GM18951 (cell line): ENCODE measurements around the gene ABHD17C.

Experiments
- POLR2A ChIP-seq: IDR thresholded peaks from 4 replicates; pipeline ENCODE4 v1.6.1; 2011; ENCODE audit warnings: mild to moderate bottlenecking; ENCODE audit not compliant: insufficient read length, insufficient read depth; ENCODE audit errors: extremely low read depth
- in situ Hi-C: fragments of 300-500 bp; cut with MboI; formaldehyde crosslinking; loops from one replicate; pipeline ENCODE4 v1.12.0; 2022; ENCODE audit warnings: low sequenced_read_pairs, mixed read lengths, inconsistent platforms; ENCODE audit not compliant: unreplicated experiment

The ABHD17C gene

DNA sequence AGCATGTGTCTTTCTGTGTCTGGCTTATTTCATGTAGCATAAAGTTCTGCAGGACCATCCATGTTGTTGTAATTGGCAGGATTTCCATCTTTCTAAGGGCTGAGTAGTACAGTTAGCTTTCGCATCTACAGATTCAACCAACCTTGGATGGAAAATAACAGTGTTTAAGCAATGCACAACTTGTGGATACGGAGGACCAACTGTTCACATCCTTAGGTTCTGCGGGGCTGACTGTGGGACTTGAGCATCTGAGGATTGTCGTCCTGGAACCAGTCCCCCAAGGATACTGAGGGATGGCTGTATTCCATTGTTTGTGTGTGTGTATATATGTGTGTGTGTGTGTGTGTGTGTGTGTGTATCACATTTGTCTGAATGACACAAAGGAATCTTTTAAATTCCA is 27.7 kb downstream of the ABHD17C start:
- no peak for TF ChIP-seq POLR2A
- in situ Hi-C loops, result no loop called here

DNA sequence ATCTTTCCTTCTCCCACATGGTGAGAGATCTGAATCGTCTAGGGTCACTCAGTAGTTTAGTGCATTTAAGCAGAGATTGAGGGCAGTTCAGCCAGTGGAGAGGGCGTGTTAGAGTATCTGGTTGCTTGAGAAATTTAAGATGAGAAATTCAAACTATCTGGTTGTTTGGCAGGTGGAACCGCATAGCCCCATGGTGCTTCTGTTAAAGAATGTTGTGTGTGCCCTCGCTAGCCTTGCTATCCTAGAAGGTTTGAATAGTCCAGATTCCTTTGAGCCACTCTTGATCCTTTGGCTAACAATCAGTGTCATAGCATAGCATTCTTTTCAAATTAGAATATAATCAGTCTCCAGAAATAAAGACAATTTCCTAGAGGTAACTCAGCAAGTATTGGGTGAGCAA is 32.1 kb downstream of the ABHD17C start:
- in situ Hi-C loops, result no loop called here
- TF ChIP-seq POLR2A, result no peak

- in situ Hi-C loops, result no loop called here
- no peak for TF ChIP-seq POLR2A
Measured at GRCh38 chr15:80727596-80727995, 32.5 kb downstream of the ABHD17C start.

GRCh38 chr15:80730387-80730786 is 35.3 kb downstream of the ABHD17C start:
- TF ChIP-seq POLR2A, result no peak
- in situ Hi-C loops, result no loop called here

- no peak for TF ChIP-seq POLR2A
- in situ Hi-C loops, result no loop called here
Measured at GRCh38 chr15:80730926-80731325, 35.8 kb downstream of the ABHD17C start.

GRCh38 chr15:80732167-80732566 is 37.1 kb downstream of the ABHD17C start:
- in situ Hi-C loops, result no loop called here
- no peak for TF ChIP-seq POLR2A

DNA sequence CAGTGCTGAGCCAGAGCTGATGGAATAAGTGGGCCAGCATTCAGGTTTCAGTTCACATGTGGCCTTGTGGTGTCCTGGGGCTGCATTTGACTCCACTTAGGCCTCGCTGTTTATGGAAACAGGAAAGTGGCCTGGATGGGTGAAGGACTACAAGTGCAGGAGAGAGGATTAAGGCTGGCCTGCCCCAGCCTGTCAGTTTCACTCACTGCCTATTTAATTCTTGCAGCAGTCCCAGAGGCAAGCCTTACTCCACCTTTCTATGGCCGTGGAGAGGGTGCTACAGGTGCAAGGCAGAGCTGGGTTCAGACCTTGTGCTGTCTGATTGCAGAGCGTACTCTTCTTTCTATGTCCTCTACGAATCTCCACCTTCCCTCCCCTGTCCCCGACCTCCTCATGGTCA is 37.7 kb downstream of the ABHD17C start:
- no peak for TF ChIP-seq POLR2A
- in situ Hi-C loops, result no loop called here

- TF ChIP-seq POLR2A, result no peak
- in situ Hi-C loops, result no loop called here
Measured at GRCh38 chr15:80733460-80733859, 38.4 kb downstream of the ABHD17C start.

DNA sequence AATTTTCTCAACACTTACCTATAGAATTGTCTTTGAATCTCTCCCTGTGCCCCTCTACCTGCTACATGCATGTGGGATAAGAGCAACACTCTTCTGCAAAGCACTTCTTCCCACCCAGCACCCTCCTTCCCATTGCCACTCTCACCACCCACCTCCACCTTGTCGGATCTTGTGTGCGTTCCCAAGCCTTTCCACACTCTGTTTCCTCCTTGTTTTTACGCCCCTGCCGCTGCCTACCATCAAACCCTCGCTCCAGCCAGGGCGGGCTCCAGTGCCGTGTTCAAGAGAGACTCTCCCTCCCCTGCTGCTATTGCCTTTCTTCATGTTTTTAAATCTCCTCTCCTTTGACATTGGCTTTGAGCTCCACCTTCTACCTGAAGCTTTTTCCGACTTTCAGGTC is 40.2 kb downstream of the ABHD17C start:
- in situ Hi-C loops, result no loop called here
- TF ChIP-seq POLR2A, result no peak

GRCh38 chr15:80736560-80736959 is 41.5 kb downstream of the ABHD17C start:
- in situ Hi-C loops, result no loop called here
- no peak for TF ChIP-seq POLR2A

GRCh38 chr15:80739919-80740318 is 44.8 kb downstream of the ABHD17C start:
- no peak for TF ChIP-seq POLR2A
- in situ Hi-C loops, result no loop called here

- in situ Hi-C loops, result no loop called here
- TF ChIP-seq POLR2A, result no peak
Measured at GRCh38 chr15:80742081-80742480, 47.0 kb downstream of the ABHD17C start.

GRCh38 chr15:80743189-80743833 is 48.2 kb downstream of the ABHD17C start:
- in situ Hi-C loops, result no loop called here
- TF ChIP-seq POLR2A, result no peak

- in situ Hi-C loops, result no loop called here
- TF ChIP-seq POLR2A, result no peak
Measured at GRCh38 chr15:80744415-80744814, 49.3 kb downstream of the ABHD17C start.

GRCh38 chr15:80744826-80745225 is 49.7 kb downstream of the ABHD17C start:
- no peak for TF ChIP-seq POLR2A
- in situ Hi-C loops, result no loop called here
